PC-9 (cell line): ENCODE data around the gene XBP1. TPM values are rescaled to one million over a fixed set of nuclear protein-coding genes. Genes with fewer than 3 reads are reported as not detected.

Source experiments
- BruUV-seq: library from RNA; stranded (reverse); fragments of 400-500 nt; replicated peaks from 2 replicates; lab custom pipeline; 2021; lab: Mats Ljungman, UMichigan
- CTCF ChIA-PET: fragments of 300-600 bp; sonication (Branson Sonifier 250); formaldehyde crosslinking; loops from one replicate; lab custom pipeline; 2022; ENCODE audit warnings: antibody characterized with exemption; lab: Charles Lee
- POLR2A ChIA-PET: fragments of 300-600 bp; sonication (Branson Sonifier 250); formaldehyde crosslinking; loops from one replicate; lab custom pipeline; 2022; ENCODE audit warnings: antibody characterized with exemption; ENCODE audit not compliant: unreplicated experiment; lab: Charles Lee
- DNase-seq, 2 experiments: peaks; one replicate each; pipeline versions ENCODE4 v3.0.0 to v3.0.0-alpha.2; 2015 to 2022; ENCODE audit warnings: mixed read lengths in 1 of 2
- H2AFZ ChIP-seq: fragments of 200-600 bp; sonication (generic); 2 replicates; pipeline ENCODE4 v1.8.1; 2017; ENCODE audit warnings: antibody characterized with exemption
- H3F3A ChIP-seq: fragments of 200-600 bp; sonication (generic); 2 replicates; pipeline ENCODE4 v1.8.1; 2017; ENCODE audit warnings: antibody characterized with exemption, mild to moderate bottlenecking, low read depth; ENCODE audit not compliant: insufficient read depth
- H3K27ac ChIP-seq: fragments of 200-600 bp; sonication (generic); 2 replicates; pipeline ENCODE4 v1.6.1; 2016; ENCODE audit warnings: mixed run types
- H3K27me3 ChIP-seq: fragments of 200-600 bp; sonication (generic); 2 replicates; pipeline ENCODE4 v1.6.1; 2016; ENCODE audit warnings: low read depth, mixed run types; ENCODE audit not compliant: insufficient read depth
- H3K36me3 ChIP-seq: fragments of 200-600 bp; sonication (generic); 2 replicates; pipeline ENCODE4 v1.6.1; 2016; ENCODE audit warnings: low read depth, mixed run types
- H3K4me1 ChIP-seq: fragments of 200-600 bp; sonication (generic); replicated peaks from 2 replicates; pipeline ENCODE4 v1.6.1; 2016; ENCODE audit warnings: mixed run types; ENCODE audit not compliant: insufficient read depth
- H3K4me2 ChIP-seq: fragments of 200-600 bp; sonication (generic); 2 replicates; pipeline ENCODE4 v1.6.1; 2017; ENCODE audit warnings: mixed run types
- H3K4me3 ChIP-seq: fragments of 200-600 bp; sonication (generic); 2 replicates; pipeline ENCODE4 v1.6.1; 2016; ENCODE audit warnings: mixed run types
- H3K79me2 ChIP-seq: fragments of 200-600 bp; sonication (generic); 2 replicates; pipeline ENCODE4 v1.6.1; 2017; ENCODE audit warnings: low read depth, mixed run types
- H3K9me2 ChIP-seq: fragments of 200-600 bp; sonication (generic); 2 replicates; pipeline ENCODE4 v1.8.1; 2017; ENCODE audit warnings: mild to moderate bottlenecking; ENCODE audit not compliant: insufficient read depth
- H3K9me3 ChIP-seq: fragments of 200-600 bp; sonication (generic); 2 replicates; pipeline ENCODE4 v1.8.1; 2016; ENCODE audit warnings: low read depth; ENCODE audit not compliant: insufficient read depth
- H4K20me1 ChIP-seq: fragments of 200-600 bp; sonication (generic); 2 replicates; pipeline ENCODE4 v1.8.1; 2017; ENCODE audit not compliant: insufficient read depth
- EZH2 ChIP-seq: fragments of 200-600 bp; sonication (generic); IDR thresholded peaks from 2 replicates; pipeline ENCODE4 v1.8.0; 2017; ENCODE audit warnings: antibody characterized with exemption, low read depth
- intact Hi-C: fragments of 100-400 bp; cut with micrococcal nuclease; formaldehyde crosslinking; loops from one replicate; pipeline ENCODE4 v1.10.0; 2022; ENCODE audit not compliant: unreplicated experiment
- total RNA-seq: library from RNA; stranded (reverse); gene quantifications from 2 replicates; pipeline ENCODE4 v1.2.3, GENCODE V29; 2021
- TF ChIP-seq, protein P1 (sequence below): fragments of 200-600 bp; sonication (generic); conservative IDR thresholded peaks from 2 replicates; pipeline ENCODE4 v1.6.1; 2017; ENCODE audit warnings: mixed run types, antibody characterized with exemption, mild to moderate bottlenecking, moderate library complexity

The XBP1 gene
- total RNA-seq, 1 experiment from 2014 or later, result 35.2 TPM

DNA sequence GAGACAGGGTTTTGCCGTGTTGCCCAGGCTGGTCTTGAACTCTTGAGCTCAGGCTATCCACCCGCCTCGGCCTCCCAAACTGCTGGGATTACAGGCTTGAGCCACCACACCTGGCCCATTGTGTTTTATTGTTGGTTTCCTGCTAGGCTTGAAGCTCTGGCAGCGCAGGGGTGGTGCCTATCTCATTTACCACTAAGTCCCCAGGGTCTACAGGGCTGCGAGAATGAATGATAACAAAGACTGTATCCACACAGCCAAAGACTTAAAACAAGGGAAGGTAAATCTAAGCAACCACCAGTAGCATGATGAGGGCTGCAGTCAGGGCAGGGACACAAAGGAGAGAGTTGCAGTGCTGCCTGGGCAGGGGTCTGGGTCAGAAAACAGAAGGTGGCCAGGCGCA is 37.3 kb upstream of the XBP1 start:
- CTCF ChIA-PET, result no interaction called here
- no TSS peak for BruUV-seq

DNA sequence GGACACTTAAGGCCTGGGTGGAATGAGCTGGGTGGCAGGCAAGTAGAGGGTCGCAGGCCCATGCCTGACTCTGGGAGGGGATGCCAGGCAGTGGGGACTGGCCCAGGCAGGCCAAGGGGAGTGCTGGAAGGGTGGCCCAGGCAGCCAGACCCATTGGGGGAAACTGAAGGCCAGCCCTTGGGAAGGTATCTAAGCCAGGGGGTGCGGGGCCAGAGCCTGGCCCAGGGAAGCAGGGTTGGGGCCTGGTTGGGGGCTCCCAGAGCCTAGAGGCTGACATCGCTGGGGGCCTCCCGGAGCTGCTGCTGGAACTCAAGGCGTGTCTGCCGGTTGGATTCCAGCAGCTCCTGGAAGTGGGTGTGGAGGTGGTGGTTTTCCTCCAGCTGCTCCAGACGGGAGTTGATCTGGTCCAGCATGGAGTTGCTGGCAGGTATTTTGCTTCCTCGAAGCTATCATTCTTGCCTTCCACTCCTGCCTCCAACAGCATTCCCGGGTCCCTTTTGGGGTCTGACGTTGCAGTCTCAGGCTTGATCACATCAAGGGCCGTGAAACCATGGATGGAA is 35.3 kb upstream of the XBP1 start:
- no peaks in the 10 kb centered on the region for H3K79me2 ChIP-seq
- intact Hi-C loops, result no loop called here
- no peak overlapping the region for H3K27ac ChIP-seq
- H3K4me1 ChIP-seq, result no peaks in the 10 kb centered on the region
- no peak for TF ChIP-seq EZH2
- TF ChIP-seq, protein P1, sequence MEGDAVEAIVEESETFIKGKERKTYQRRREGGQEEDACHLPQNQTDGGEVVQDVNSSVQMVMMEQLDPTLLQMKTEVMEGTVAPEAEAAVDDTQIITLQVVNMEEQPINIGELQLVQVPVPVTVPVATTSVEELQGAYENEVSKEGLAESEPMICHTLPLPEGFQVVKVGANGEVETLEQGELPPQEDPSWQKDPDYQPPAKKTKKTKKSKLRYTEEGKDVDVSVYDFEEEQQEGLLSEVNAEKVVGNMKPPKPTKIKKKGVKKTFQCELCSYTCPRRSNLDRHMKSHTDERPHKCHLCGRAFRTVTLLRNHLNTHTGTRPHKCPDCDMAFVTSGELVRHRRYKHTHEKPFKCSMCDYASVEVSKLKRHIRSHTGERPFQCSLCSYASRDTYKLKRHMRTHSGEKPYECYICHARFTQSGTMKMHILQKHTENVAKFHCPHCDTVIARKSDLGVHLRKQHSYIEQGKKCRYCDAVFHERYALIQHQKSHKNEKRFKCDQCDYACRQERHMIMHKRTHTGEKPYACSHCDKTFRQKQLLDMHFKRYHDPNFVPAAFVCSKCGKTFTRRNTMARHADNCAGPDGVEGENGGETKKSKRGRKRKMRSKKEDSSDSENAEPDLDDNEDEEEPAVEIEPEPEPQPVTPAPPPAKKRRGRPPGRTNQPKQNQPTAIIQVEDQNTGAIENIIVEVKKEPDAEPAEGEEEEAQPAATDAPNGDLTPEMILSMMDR, result no peak
- H3K36me3 ChIP-seq, result no peaks in the 10 kb centered on the region
- no peaks in the 10 kb centered on the region for H3K9me3 ChIP-seq
- POLR2A ChIA-PET, result no interaction called here
- no peak for DNase-seq
- H4K20me1 ChIP-seq, result no peaks in the 10 kb centered on the region
- no peak overlapping the region for H3K4me3 ChIP-seq
- no peaks in the 10 kb centered on the region for H3K27me3 ChIP-seq
- no peaks in the 10 kb centered on the region for H3K9me2 ChIP-seq
- no TSS peak for BruUV-seq
- no peaks in the 10 kb centered on the region for H3F3A ChIP-seq
- CTCF ChIA-PET, result no interaction called here
- H3K4me2 ChIP-seq, result no peak overlapping the region
- no peak overlapping the region for H2AFZ ChIP-seq

More for the DNA sequence above, 37.3 kb upstream of the XBP1 start:
- intact Hi-C loops, result no loop called here
- H3K36me3 ChIP-seq, result no peaks in the 10 kb centered on the region
- H4K20me1 ChIP-seq, result no peaks in the 10 kb centered on the region
- H3K4me2 ChIP-seq, result no peak overlapping the region
- TF ChIP-seq, protein P1, result no peak
- no peak for TF ChIP-seq EZH2
- POLR2A ChIA-PET, result no interaction called here
- DNase-seq, result no peak
- no peaks in the 10 kb centered on the region for H3K9me2 ChIP-seq
- H3K9me3 ChIP-seq, result no peaks in the 10 kb centered on the region
- no peaks in the 10 kb centered on the region for H3K27me3 ChIP-seq
- no peaks in the 10 kb centered on the region for H3F3A ChIP-seq
- H3K27ac ChIP-seq, result no peak overlapping the region
- no peaks in the 10 kb centered on the region for H3K4me1 ChIP-seq
- H2AFZ ChIP-seq, result no peak overlapping the region
- H3K79me2 ChIP-seq, result no peaks in the 10 kb centered on the region
- H3K4me3 ChIP-seq, result no peak overlapping the region

- Histone ChIP-seq H3K79me2 (no peaks in the 10 kb centered on the region), H4K20me1 (no peaks in the 10 kb centered on the region), H3K27me3 (no peaks in the 10 kb centered on the region), H3K4me1 (no peaks in the 10 kb centered on the region), H3K9me3 (no peaks in the 10 kb centered on the region), H3F3A (no peaks in the 10 kb centered on the region), H3K9me2 (no peaks in the 10 kb centered on the region), H3K4me2 (no peak overlapping the region), H3K4me3 (no peak overlapping the region), H3K27ac (no peak overlapping the region), H2AFZ (no peak overlapping the region), H3K36me3 (no peaks in the 10 kb centered on the region)
- POLR2A ChIA-PET, result no interaction called here
- intact Hi-C loops, result no loop called here
- CTCF ChIA-PET, result no interaction called here
- DNase-seq, result no peak
- no peak for TF ChIP-seq EZH2
- TF ChIP-seq, protein P1, result no peak
- no TSS peak for BruUV-seq
These were observed 33.0 kb upstream of the XBP1 start for GRCh38 chr22:28833276-28833923.
